H1 (cell line): ENCODE data around the gene FOXD2. TPM values are rescaled to one million over a fixed set of nuclear protein-coding genes. Genes with fewer than 3 reads are reported as not detected.

Experiments used
- BCL11A ChIP-seq, 2 experiments: IDR thresholded peaks; one replicate each; pipeline ENCODE4 v1.6.1; 2011; ENCODE audit warnings: low read depth in 2 of 2, low read length in 2 of 2, mild to moderate bottlenecking in 2 of 2
- E2F6 ChIP-seq: IDR thresholded peaks from 2 replicates; pipeline ENCODE4 v1.6.1; 2012; ENCODE audit warnings: inconsistent platforms
- KDM4A ChIP-seq: IDR thresholded peaks from one replicate; pipeline ENCODE4 v1.7.1; 2012; ENCODE audit warnings: low read depth, mild to moderate bottlenecking, moderate library complexity, low read length, inconsistent platforms; ENCODE audit not compliant: severe bottlenecking
- polyA plus RNA-seq, 7 experiments: library from polyadenylated mRNA; depleted of rRNA in 3 of 7; stranded (reverse) in 5 of 7; unstranded in 2 of 7; fragments of >200 nt in 5 of 7; fragments of 200-250 nt in 2 of 7; gene quantifications; 1 replicate in 5 of 7; 2 replicates in 1 of 7; 4 replicates in 1 of 7; pipeline versions ENCODE4 v1.2.1 to v1.2.3, GENCODE V29; 2011 to 2013; ENCODE audit warnings: missing spikeins in 2 of 7, mixed read lengths in 2 of 7
- total RNA-seq: library from RNA; stranded (reverse); fragmentation: NEBNext Ultra II Directional; extraction: Animal tissue kit (Norgen Biotek cat#: 25700); gene quantifications from 2 replicates; pipeline ENCODE4 v1.2.1, GENCODE V29; 2021

Gene FOXD2
- total and polyA plus RNA-seq, 2 of the 8 experiments (the other 6 are each of a cell fraction or from before 2014, with no cell fraction given), result not detected

GRCh38 chr1:47406966-47407365 lies 30.9 kb upstream of the FOXD2 start (continued):
- TF ChIP-seq E2F6 (no peak), BCL11A (IDR thresholded peaks at IDR 0.05; ENCODE audit: low read depth in 2 of 2, low read length in 2 of 2) (no peak), KDM4A (no peak)
